Thyroid gland (tissue), 4 donors: ENCODE measurements around the gene C5orf63.

Experiments
- CTCF ChIP-seq, 6 experiments: fragments of 200-600 bp in 3 of 6; fragments of 450-650 bp in 3 of 6; sonication (generic) in 3 of 6; IDR thresholded peaks; one replicate each; pipeline ENCODE4 v1.5.1; 2016 to 2019; ENCODE audit warnings: antibody characterized with exemption in 6 of 6, mild to moderate bottlenecking in 2 of 6, inconsistent platforms in 1 of 6, moderate library complexity in 1 of 6
- POLR2A ChIP-seq, 2 donors: fragments of 450-650 bp; IDR thresholded peaks; one replicate each; pipeline ENCODE4 v1.6.1; 2017; ENCODE audit warnings: antibody characterized with exemption in 2 of 2, mild to moderate bottlenecking in 2 of 2, moderate library complexity in 1 of 2

- TF ChIP-seq POLR2A (IDR thresholded peaks at IDR 0.05) (no peak), CTCF (IDR thresholded peaks at IDR 0.05) (no peak)
Measured at GRCh38 chr5:127022846-127023245, 50.5 kb downstream of the C5orf63 start.
